Upper lobe of right lung (tissue), 1 donor: ENCODE data around the gene ZNF777. TPM values are rescaled to one million over a fixed set of nuclear protein-coding genes. Genes with fewer than 3 reads are reported as not detected.

ENCODE experiments used
- ATAC-seq: fragments of 200-7000 bp; cut with Tn5 transposase; one replicate; pipeline ENCODE4 v1.9.1; 2020; ENCODE audit warnings: mild to moderate bottlenecking, moderate library complexity
- DNase-seq: peaks from one replicate; pipeline ENCODE4 v3.0.0-alpha.2; 2020
- H3K27ac ChIP-seq: fragments of 200-600 bp; one replicate; pipeline ENCODE4 v1.8.0; 2022
- H3K27me3 ChIP-seq: fragments of 200-600 bp; one replicate; pipeline ENCODE4 v1.8.0; 2022; ENCODE audit warnings: mild to moderate bottlenecking
- H3K36me3 ChIP-seq: fragments of 200-600 bp; one replicate; pipeline ENCODE4 v1.8.0; 2022
- H3K4me1 ChIP-seq: fragments of 200-600 bp; one replicate; pipeline ENCODE4 v1.8.0; 2022
- H3K4me3 ChIP-seq: fragments of 200-600 bp; one replicate; pipeline ENCODE4 v1.8.0; 2022; ENCODE audit warnings: mild to moderate bottlenecking
- H3K9me3 ChIP-seq: fragments of 200-600 bp; one replicate; pipeline ENCODE4 v1.8.0; 2022
- intact Hi-C: fragments of 100-400 bp; cut with DNase I; formaldehyde crosslinking; loops from one replicate; pipeline ENCODE4 v1.11.0; 2022
- total RNA-seq: library from RNA; stranded (reverse); fragmentation: NEBNext Ultra II Directional; extraction: Animal tissue kit (Norgen Biotek cat#: 25700); gene quantifications from one replicate; pipeline ENCODE4 v1.2.1, GENCODE V29; 2021
- TF ChIP-seq, protein P1 (sequence below): fragments of 200-600 bp; IDR thresholded peaks from one replicate; pipeline ENCODE4 v1.8.0; 2022; ENCODE audit warnings: antibody characterized with exemption
- donor health status: DM: no; HTN: yes; CAD: no; lungs with severe emphysema.

The ZNF777 gene
- total RNA-seq, 1 donor from 2014 or later = 11.3 TPM

DNA sequence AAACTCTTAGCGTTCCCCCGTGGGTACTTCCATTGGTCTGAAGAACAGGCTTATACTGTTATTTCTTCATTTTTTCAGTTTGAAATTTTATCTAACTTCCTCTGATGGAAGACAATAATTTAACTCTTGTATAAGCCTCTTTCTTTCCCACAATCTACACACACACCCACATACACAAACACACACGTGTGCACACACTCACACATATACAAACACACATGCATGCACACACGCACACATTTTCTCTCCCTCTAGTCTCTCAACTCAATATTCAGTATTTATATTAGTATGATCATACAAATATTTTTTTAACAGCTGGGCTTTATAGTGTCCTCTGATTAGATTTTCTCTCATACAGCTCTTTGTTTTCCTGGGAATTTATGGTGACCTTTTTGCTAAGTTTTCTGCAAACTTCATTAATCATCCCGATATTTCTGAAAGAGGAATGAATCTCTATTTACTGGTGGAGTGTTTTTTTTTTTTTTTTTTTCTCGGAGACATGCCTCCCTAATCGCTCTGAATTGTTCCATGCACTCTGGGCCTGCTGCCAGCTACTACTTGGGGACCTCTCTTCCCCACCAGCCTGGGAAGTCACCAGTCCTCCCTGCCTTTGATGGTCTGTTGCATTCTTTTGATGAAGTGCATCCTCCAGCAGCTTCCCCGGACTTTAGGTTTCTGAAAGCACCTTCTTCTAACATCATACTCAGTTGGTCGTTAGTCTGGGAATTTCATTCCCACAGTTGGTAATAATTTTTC lies 75.5 kb downstream of the ZNF777 start:
- no peaks in the 10 kb centered on the region for H3K4me1 ChIP-seq
- no peaks in the 10 kb centered on the region for H3K9me3 ChIP-seq
- intact Hi-C loops = no loop called here
- DNase-seq = no peak
- no peak overlapping the region for H3K27ac ChIP-seq
- H3K27me3 ChIP-seq = no peaks in the 10 kb centered on the region
- ATAC-seq = no peak
- H3K36me3 ChIP-seq = no peaks in the 10 kb centered on the region
- TF ChIP-seq, protein P1, sequence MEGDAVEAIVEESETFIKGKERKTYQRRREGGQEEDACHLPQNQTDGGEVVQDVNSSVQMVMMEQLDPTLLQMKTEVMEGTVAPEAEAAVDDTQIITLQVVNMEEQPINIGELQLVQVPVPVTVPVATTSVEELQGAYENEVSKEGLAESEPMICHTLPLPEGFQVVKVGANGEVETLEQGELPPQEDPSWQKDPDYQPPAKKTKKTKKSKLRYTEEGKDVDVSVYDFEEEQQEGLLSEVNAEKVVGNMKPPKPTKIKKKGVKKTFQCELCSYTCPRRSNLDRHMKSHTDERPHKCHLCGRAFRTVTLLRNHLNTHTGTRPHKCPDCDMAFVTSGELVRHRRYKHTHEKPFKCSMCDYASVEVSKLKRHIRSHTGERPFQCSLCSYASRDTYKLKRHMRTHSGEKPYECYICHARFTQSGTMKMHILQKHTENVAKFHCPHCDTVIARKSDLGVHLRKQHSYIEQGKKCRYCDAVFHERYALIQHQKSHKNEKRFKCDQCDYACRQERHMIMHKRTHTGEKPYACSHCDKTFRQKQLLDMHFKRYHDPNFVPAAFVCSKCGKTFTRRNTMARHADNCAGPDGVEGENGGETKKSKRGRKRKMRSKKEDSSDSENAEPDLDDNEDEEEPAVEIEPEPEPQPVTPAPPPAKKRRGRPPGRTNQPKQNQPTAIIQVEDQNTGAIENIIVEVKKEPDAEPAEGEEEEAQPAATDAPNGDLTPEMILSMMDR = no peak
- no peak overlapping the region for H3K4me3 ChIP-seq

Other genes starting within 250 kb of the ZNF777 start
- gene ZNF212, start 221.4 kb downstream of the ZNF777 start, total RNA-seq = 10.2 TPM
- 18.8 TPM for gene ZNF783, start 198.9 kb downstream of the ZNF777 start, total RNA-seq
- 17.0 TPM for gene ZNF746, start 36.7 kb upstream of the ZNF777 start, total RNA-seq